Large intestine (tissue), 3 donors: ENCODE data around the gene ITGA3. TPM values are rescaled to one million over a fixed set of nuclear protein-coding genes. Genes with fewer than 3 reads are reported as not detected.
A peak's percentile ranks its signal among the peaks of the same experiment; 100 is the strongest.

Source experiments
- DNase-seq, 2 donors: peaks; one replicate each; pipeline versions ENCODE4 v3.0.0 to v3.0.0-alpha.2; 2013
- H3K27ac ChIP-seq: one replicate; pipeline ENCODE4 v1.5.1; 2013; ENCODE audit warnings: low read length
- H3K27me3 ChIP-seq: 2 replicates; pipeline ENCODE4 v1.6.1; 2013; ENCODE audit warnings: low read length; ENCODE audit not compliant: control insufficient read depth, insufficient read depth
- H3K36me3 ChIP-seq: 2 replicates; pipeline ENCODE4 v1.6.1; 2013; ENCODE audit warnings: low read length; ENCODE audit not compliant: control insufficient read depth, insufficient read depth
- H3K4me1 ChIP-seq: one replicate; pipeline ENCODE4 v1.6.1; 2013; ENCODE audit warnings: low read length; ENCODE audit not compliant: control insufficient read depth, insufficient read depth
- H3K4me3 ChIP-seq: one replicate; pipeline ENCODE4 v1.5.1; 2013; ENCODE audit warnings: low read length
- H3K9me3 ChIP-seq: one replicate; pipeline ENCODE4 v1.6.1; 2013; ENCODE audit warnings: mild to moderate bottlenecking, low read depth, low read length, moderate library complexity; ENCODE audit not compliant: control insufficient read depth
- WGBS: methylation state at CpG from one replicate; pipeline ENCODE4 v1.1.5; 2013; ENCODE audit warnings: low lambda C conversion rate; ENCODE audit not compliant: insufficient coverage; 5-methylcytosine and 5-hydroxymethylcytosine counted together
- polyA plus RNA-seq: library from polyadenylated mRNA; unstranded; fragments of 120-200 nt; gene quantifications from one replicate; pipeline ENCODE4 v1.2.1, GENCODE V29; 2013

The ITGA3 gene
- polyA plus RNA-seq, 1 donor = 61.8 TPM

DNA sequence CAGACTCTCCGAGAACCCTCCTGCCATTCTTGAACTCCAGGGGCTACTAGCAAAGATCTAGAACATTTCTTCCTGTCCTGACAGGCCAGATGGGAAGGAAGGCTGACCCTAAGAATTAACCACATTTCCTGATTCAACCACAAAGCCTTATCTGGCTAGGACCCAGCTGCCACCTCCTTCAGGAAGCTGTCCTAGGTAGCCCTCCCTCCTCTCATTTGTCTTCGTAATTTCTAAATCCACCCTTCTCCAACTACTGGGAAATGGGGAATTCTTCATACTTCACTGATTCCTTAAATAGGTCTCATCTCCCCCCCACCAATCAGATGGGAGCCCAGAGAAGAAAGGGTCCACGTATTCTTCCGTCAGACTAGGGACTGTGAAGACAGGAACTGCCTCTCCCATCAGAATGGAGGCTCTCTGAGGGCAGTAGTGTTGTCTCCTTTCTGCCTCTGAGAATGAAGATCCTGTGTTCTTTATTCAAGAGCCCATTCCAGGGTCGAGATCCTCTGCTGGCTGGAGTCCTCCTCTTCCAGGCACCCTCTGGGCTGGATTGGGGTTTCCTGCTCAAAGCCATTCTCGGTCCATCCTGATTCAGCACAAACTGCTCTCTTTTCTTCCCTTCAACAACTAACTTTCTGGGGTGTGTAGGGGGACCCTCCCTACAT, 71.9 kb downstream of the ITGA3 start:
- Histone ChIP-seq H3K4me3 (no peak overlapping the region), H3K36me3 (no peaks in the 10 kb centered on the region), H3K27ac (no peak overlapping the region), H3K9me3 (peaks cover 3% of the 10 kb centered on the region), H3K4me1 (peaks cover 26% of the 10 kb centered on the region), H3K27me3 (peaks cover 9% of the 10 kb centered on the region)
- WGBS = no CpG with 5 or more reads among the region's 6 CpGs
- no peak for DNase-seq

DNA sequence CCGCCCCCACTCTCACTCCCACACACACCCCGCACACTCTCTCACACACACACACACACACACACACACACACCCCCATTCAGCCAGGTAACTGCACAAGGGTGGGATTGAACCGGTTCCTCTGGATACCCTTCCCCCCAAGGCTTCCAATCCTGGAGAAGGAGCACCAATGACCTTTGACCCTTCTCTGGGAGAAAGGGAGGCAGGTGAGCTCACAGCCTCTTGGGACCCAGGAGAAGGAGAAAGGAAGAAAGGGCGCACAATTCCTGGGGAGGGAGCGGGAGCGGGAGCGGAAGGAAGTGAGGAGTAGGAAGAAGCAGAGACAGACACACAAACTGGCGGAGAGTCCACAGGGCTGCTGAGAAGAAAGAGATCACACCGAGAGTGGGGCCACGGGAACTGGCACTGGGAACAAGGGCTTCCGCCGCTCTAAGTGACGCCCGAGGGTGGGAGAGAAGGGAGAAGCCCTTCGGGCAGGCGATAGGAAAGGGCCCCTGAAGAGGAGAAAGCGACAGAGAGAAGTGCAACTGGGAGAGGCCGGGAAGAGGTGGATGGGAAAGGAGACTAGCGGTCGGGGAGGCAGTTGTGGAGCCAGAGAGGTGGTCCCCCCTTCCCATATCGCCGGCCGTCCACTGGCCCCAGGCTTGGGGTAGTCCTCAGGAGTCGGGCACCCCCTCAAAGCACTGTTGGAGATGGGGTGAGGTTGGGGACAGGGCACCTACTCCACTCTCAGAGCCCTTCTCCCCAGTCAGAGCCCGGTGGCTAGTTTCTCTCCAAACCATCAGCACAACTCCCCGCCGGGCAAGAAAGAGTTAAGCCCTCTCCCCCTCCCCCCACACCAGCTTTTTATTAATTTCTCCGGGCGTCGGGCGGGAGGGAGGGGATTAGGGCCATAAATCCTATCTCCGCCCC, 72.8 kb downstream of the ITGA3 start:
- Histone ChIP-seq H3K9me3 (peaks cover 3% of the 10 kb centered on the region), H3K36me3 (no peaks in the 10 kb centered on the region), H3K4me3 (peak overlapping the region; percentile 45), H3K27ac (peak overlapping the region; percentile 58), H3K4me1 (peaks cover 28% of the 10 kb centered on the region), H3K27me3 (peaks cover 9% of the 10 kb centered on the region)
- DNase-seq = peak; percentile 60 to 84
- WGBS = 20% methylated on average over 1 of the region's 32 CpGs

DNA sequence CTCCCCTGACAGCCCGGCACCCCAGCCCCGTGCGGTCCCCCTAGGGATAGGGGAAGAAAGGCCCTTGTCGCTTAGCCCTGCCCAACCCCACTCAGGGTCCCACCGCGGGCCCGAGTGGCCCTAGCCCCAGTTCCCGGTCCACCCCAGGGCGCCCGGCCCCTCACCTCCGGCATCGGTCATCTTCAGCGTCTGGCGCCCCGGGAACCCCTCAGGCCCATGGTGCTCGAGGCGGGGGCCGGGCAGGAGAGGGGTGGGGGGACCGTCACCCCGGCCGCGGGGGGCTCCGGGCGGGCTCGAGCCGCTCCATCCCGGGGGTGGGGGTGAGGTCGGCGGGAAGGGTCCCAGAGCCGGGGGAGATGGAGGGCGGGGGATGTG, 73.4 kb downstream of the ITGA3 start:
- Histone ChIP-seq H3K4me1 (peaks cover 30% of the 10 kb centered on the region), H3K27me3 (peaks cover 9% of the 10 kb centered on the region), H3K4me3 (peak overlapping the region; percentile 45), H3K9me3 (peaks cover 3% of the 10 kb centered on the region), H3K27ac (no peak overlapping the region), H3K36me3 (peaks cover 3% of the 10 kb centered on the region)
- no CpG with 5 or more reads among the region's 31 CpGs for WGBS
- DNase-seq = no peak

DNA sequence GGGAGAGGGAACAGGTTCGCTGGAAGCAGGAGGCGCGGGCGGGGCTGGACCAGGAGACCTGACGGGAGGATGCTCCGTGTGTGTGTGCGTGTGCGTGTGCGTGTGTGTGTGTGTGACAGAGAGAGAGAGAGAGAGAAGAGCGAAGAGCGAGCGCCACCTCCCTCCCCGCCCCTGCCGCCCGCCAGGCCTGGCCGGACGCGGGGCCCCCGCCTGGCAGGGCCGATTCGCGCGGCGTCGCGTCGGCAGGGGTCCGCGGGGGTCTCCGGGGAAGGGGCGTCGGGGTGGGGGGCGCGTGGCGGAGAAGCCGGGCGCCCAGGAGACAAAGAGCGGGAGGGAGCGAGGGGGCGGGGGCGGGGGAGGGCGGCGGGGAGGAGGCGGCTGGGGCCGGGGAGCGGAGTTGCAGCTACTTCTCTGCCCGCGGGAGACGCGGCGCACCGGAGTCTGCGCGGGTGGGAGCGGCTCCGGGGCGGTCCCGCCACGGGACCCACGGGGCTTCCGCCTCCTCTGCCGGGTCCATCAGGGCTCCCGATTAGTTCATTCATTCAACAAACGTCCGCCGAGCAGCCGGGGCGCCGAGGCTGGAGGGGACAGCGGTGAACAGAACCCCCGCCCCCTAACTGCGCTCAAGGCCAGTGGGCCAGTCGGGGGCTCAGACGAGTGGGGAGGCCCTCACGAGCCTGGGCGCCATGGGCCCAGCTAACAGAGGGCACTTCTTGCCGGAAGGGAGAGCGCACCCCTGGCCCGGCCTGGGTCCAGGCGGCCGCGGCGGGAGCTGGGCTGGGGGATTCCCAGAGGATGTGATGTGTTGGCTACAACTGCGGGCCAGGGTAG, 74.0 kb downstream of the ITGA3 start, which contains the start of gene SAMD14:
Gene SAMD14, minus strand, starts transcription at position 433 of the 831 bp plus-strand sequence. CDS start 5,201 bp downstream, outside the sequence.
- Histone ChIP-seq H3K4me3 (peak within 1 kb of the TSS; percentile 45), H3K4me1 (peaks cover 30% of the 10 kb centered on the region)

DNA sequence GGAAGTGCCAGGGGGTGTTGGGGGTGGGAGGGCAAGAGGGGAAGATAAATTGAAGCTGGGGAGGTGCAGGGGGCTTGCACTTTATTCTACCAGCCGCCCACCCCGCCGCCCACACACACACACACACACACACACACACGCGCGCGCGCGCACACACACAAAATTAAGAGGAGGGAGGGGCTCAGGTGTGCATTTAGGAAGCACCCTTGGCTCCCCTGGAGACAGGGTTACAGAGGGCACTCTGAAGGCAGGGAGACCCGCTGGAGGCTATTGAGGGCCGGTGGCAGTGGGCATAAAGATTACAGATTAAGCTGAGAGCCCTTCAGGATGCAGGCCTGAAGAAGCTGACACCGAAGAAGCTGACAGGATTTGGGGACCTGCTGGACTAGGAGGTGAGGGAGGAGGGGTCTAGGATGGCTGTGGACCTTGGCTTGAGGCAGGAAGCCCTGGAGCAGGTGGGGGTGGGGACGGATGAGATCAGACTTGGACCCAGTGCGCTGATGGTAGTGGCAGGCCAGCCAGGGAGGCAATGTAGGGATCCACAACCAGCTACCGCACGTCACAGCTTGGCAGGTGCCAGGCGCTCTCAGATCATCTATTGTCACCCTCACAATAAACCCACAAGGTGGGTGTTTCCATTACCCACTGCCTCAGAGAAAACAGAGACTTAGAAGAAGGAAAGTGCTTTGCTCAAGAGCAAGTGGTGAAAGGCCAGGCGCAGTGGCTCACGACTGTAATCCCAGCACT, 74.8 kb downstream of the ITGA3 start:
- Histone ChIP-seq H3K9me3 (peaks cover 3% of the 10 kb centered on the region), H3K4me1 (peaks cover 30% of the 10 kb centered on the region), H3K27ac (no peak overlapping the region), H3K27me3 (peaks cover 9% of the 10 kb centered on the region), H3K36me3 (peaks cover 15% of the 10 kb centered on the region), H3K4me3 (peak overlapping the region; percentile 37)
- WGBS = no CpG with 5 or more reads among the region's 19 CpGs
- peak; percentile 56 to 73 for DNase-seq

More for the DNA sequence above, 74.0 kb downstream of the ITGA3 start, which contains the start of gene SAMD14:
- H3K27me3 ChIP-seq = peaks cover 9% of the 10 kb centered on the region
- no CpG with 5 or more reads among the region's 84 CpGs for WGBS
- DNase-seq = peak in 1 of 2 donors; percentile 53
- peaks cover 9% of the 10 kb centered on the region for H3K36me3 ChIP-seq
- H3K9me3 ChIP-seq = peaks cover 3% of the 10 kb centered on the region
- H3K27ac ChIP-seq = peak within 1 kb of the TSS; percentile 58

DNA sequence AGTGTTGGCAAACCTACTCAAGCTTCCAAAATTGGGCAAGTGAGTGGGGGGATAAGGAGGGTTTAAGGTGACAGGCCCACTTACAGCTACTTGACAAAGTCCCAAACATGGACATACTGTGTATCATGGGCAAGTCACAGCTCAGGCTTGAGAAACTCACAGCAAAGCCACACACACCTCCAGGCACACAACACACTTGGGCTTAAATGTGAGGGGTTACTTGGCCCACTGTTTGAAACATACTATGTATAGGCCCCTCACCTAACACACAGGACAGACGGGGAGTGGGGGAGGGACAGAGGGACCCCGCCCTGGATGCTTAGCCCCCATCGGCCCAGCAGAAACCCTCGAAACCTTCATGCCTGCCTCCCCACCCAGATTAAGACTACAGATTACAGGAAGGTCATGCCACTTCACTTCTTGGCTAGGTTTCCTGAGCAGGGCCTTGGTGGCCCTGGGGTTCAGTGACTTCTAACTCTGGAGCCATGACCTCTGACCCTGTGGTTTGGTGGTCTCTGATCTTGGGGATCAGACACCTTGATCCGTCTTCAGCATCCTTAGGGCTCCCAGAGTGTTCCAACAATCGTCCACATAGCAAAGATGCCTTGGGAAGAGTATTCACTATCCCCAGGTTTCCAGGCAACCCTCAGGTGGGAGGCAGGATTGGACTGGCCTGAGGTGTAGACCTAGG, 76.3 kb downstream of the ITGA3 start:
- Histone ChIP-seq H3K36me3 (peaks cover 30% of the 10 kb centered on the region), H3K4me1 (peaks cover 30% of the 10 kb centered on the region), H3K27me3 (peaks cover 9% of the 10 kb centered on the region), H3K27ac (no peak overlapping the region), H3K9me3 (peaks cover 3% of the 10 kb centered on the region), H3K4me3 (no peak overlapping the region)
- no peak for DNase-seq
- WGBS = no CpG with 5 or more reads among the region's 6 CpGs

DNA sequence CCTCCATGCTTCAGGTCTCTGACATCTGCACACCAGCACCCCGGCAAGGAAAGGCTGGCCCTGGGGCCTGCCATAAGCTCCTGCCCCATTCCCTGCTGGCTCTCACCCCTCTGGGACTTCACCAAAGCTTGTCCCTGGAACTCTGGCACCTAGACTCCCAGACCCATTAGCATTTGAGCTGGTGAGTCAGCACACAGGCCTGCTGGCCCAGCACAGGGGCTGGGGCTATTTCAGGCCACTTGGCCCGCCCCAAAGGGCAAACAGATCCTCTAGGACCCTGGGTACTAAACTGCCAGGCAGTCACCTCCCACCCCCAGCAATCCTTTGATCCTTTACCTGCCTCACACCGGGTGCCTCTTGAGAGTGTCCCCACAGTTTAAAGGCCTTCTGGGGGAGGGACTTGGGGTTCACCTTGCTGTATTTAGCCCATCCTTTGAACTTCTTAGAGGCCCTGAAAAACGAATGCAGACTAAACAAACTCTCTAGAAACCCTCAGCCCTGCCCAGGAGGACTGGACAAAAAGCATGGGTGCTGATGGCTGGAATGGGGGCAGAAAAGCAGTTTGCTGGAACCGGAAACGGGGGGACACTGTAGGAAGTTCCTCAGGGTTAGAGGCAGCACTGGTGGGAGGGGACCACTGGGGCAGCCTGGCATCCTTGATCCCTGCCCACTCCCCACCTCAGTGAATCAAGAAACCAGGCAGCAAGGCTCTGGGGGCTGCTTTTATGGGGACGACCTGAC, 77.3 kb downstream of the ITGA3 start:
- Histone ChIP-seq H3K9me3 (peaks cover 3% of the 10 kb centered on the region), H3K27me3 (peaks cover 9% of the 10 kb centered on the region), H3K36me3 (peaks cover 40% of the 10 kb centered on the region), H3K27ac (no peak overlapping the region), H3K4me3 (no peak overlapping the region), H3K4me1 (peaks cover 28% of the 10 kb centered on the region)
- peak in 1 of 2 donors; percentile 39 for DNase-seq
- WGBS = no CpG with 5 or more reads among the region's 7 CpGs

DNA sequence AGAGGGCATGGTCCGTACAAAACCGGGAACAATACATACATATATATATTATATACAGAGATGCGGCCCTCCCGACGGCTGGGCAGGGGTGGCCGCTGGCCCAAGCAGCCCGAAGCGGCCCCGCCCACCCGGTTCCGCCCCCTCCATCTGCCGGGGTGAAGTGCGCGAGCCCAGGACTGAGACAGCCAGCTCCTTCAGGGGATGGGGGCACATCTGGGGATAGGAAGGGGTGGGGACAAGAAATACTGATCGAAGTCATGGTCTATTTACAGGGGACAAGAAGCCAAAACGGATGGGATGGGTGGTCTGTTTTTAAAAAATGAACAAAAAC, 77.8 kb downstream of the ITGA3 start:
- DNase-seq = no peak
- no peak overlapping the region for H3K27ac ChIP-seq
- peaks cover 9% of the 10 kb centered on the region for H3K27me3 ChIP-seq
- WGBS = no CpG with 5 or more reads among the region's 16 CpGs
- peaks cover 45% of the 10 kb centered on the region for H3K36me3 ChIP-seq
- H3K4me3 ChIP-seq = no peak overlapping the region
- H3K9me3 ChIP-seq = peaks cover 3% of the 10 kb centered on the region
- peaks cover 23% of the 10 kb centered on the region for H3K4me1 ChIP-seq
